Measurements from ENCODE around the gene NUDT14.

Gene NUDT14

GRCh38 chr14:105206873-105207272 lies 25.8 kb upstream of the NUDT14 start:
- Mint-ChIP-seq H3K36me3 (ENCODE audit: low read depth) (peaks cover 3% of the 10 kb centered on the region), H3K9me3 (no peaks in the 10 kb centered on the region), H3K27ac (no peak overlapping the region), H3K4me1 (ENCODE audit: low read depth) (peaks cover 2% of the 10 kb centered on the region), H3K4me3 (no peak overlapping the region), H3K27me3 (ENCODE audit: low read depth) (no peaks in the 10 kb centered on the region)

GRCh38 chr14:105205673-105206208 lies 24.6 kb upstream of the NUDT14 start:
- Mint-ChIP-seq H3K9me3 (no peaks in the 10 kb centered on the region), H3K4me3 (no peak overlapping the region), H3K4me1 (ENCODE audit: low read depth) (peaks cover 6% of the 10 kb centered on the region), H3K36me3 (ENCODE audit: low read depth) (peaks cover 3% of the 10 kb centered on the region), H3K27ac (no peak overlapping the region), H3K27me3 (ENCODE audit: low read depth) (no peaks in the 10 kb centered on the region)

GRCh38 chr14:105204931-105205672 lies 24.0 kb upstream of the NUDT14 start:
- Mint-ChIP-seq H3K36me3 (ENCODE audit: low read depth) (peaks cover under 1% of the 10 kb centered on the region), H3K27ac (no peak overlapping the region), H3K27me3 (ENCODE audit: low read depth) (no peaks in the 10 kb centered on the region)

GRCh38 chr14:105204206-105204930 lies 23.3 kb upstream of the NUDT14 start:
- H3K4me1 Mint-ChIP-seq (ENCODE audit: low read depth): peaks cover 6% of the 10 kb centered on the region
- no peak overlapping the region for H3K4me3 Mint-ChIP-seq
- H3K27ac Mint-ChIP-seq: no peak overlapping the region
- H3K9me3 Mint-ChIP-seq: no peaks in the 10 kb centered on the region
- no peaks in the 10 kb centered on the region for H3K36me3 Mint-ChIP-seq (ENCODE audit: low read depth)
- H3K27me3 Mint-ChIP-seq (ENCODE audit: low read depth): peaks cover 3% of the 10 kb centered on the region

More at GRCh38 chr14:105204931-105205672, 24.0 kb upstream of the NUDT14 start:
- Mint-ChIP-seq H3K4me3 (no peak overlapping the region), H3K9me3 (no peaks in the 10 kb centered on the region), H3K4me1 (ENCODE audit: low read depth) (peaks cover 6% of the 10 kb centered on the region)

GRCh38 chr14:105203701-105204100 lies 22.6 kb upstream of the NUDT14 start:
- H3K27ac Mint-ChIP-seq: no peak overlapping the region
- H3K27me3 Mint-ChIP-seq (ENCODE audit: low read depth): peaks cover 4% of the 10 kb centered on the region
- H3K4me3 Mint-ChIP-seq: no peak overlapping the region
- H3K4me1 Mint-ChIP-seq (ENCODE audit: low read depth): peaks cover 6% of the 10 kb centered on the region
- no peaks in the 10 kb centered on the region for H3K36me3 Mint-ChIP-seq (ENCODE audit: low read depth)
- H3K9me3 Mint-ChIP-seq: no peaks in the 10 kb centered on the region

GRCh38 chr14:105203057-105203531 lies 22.0 kb upstream of the NUDT14 start:
- no peaks in the 10 kb centered on the region for H3K9me3 Mint-ChIP-seq
- no peak overlapping the region for H3K4me3 Mint-ChIP-seq
- no peak overlapping the region for H3K27ac Mint-ChIP-seq
- H3K4me1 Mint-ChIP-seq (ENCODE audit: low read depth): peaks cover 6% of the 10 kb centered on the region
- no peaks in the 10 kb centered on the region for H3K36me3 Mint-ChIP-seq (ENCODE audit: low read depth)
- peaks cover 8% of the 10 kb centered on the region for H3K27me3 Mint-ChIP-seq (ENCODE audit: low read depth)

GRCh38 chr14:105201925-105202513 lies 20.9 kb upstream of the NUDT14 start:
- H3K27me3 Mint-ChIP-seq (ENCODE audit: low read depth): peaks cover 11% of the 10 kb centered on the region
- no peak overlapping the region for H3K4me3 Mint-ChIP-seq
- peak overlapping the region; percentile 36 for H3K27ac Mint-ChIP-seq
- peaks cover 6% of the 10 kb centered on the region for H3K4me1 Mint-ChIP-seq (ENCODE audit: low read depth)
- H3K36me3 Mint-ChIP-seq (ENCODE audit: low read depth): no peaks in the 10 kb centered on the region
- no peaks in the 10 kb centered on the region for H3K9me3 Mint-ChIP-seq

- Mint-ChIP-seq H3K27ac (peak overlapping the region; percentile 36), H3K4me3 (no peak overlapping the region), H3K27me3 (ENCODE audit: low read depth) (peaks cover 11% of the 10 kb centered on the region), H3K9me3 (no peaks in the 10 kb centered on the region), H3K36me3 (ENCODE audit: low read depth) (no peaks in the 10 kb centered on the region), H3K4me1 (ENCODE audit: low read depth) (peaks cover 6% of the 10 kb centered on the region)
Observed at GRCh38 chr14:105201156-105201924, 20.2 kb upstream of the NUDT14 start.

GRCh38 chr14:105200641-105201040 lies 19.5 kb upstream of the NUDT14 start:
- H3K27me3 Mint-ChIP-seq (ENCODE audit: low read depth): peaks cover 14% of the 10 kb centered on the region
- no peaks in the 10 kb centered on the region for H3K36me3 Mint-ChIP-seq (ENCODE audit: low read depth)
- no peak overlapping the region for H3K4me3 Mint-ChIP-seq
- peaks cover 6% of the 10 kb centered on the region for H3K4me1 Mint-ChIP-seq (ENCODE audit: low read depth)
- no peaks in the 10 kb centered on the region for H3K9me3 Mint-ChIP-seq
- H3K27ac Mint-ChIP-seq: no peak overlapping the region

- Mint-ChIP-seq H3K4me1 (ENCODE audit: low read depth) (peaks cover 7% of the 10 kb centered on the region), H3K27me3 (ENCODE audit: low read depth) (peaks cover 17% of the 10 kb centered on the region), H3K27ac (no peak overlapping the region), H3K9me3 (no peaks in the 10 kb centered on the region), H3K4me3 (no peak overlapping the region), H3K36me3 (ENCODE audit: low read depth) (no peaks in the 10 kb centered on the region)
Observed at GRCh38 chr14:105200074-105200473, 19.0 kb upstream of the NUDT14 start.

GRCh38 chr14:105199093-105199492 lies 18.0 kb upstream of the NUDT14 start:
- no peaks in the 10 kb centered on the region for H3K36me3 Mint-ChIP-seq (ENCODE audit: low read depth)
- peaks cover 24% of the 10 kb centered on the region for H3K27me3 Mint-ChIP-seq (ENCODE audit: low read depth)

GRCh38 chr14:105198588-105198987 lies 17.5 kb upstream of the NUDT14 start:
- Mint-ChIP-seq H3K4me1 (ENCODE audit: low read depth) (peaks cover 18% of the 10 kb centered on the region), H3K27me3 (ENCODE audit: low read depth) (peaks cover 24% of the 10 kb centered on the region), H3K27ac (no peak overlapping the region), H3K9me3 (no peaks in the 10 kb centered on the region), H3K36me3 (ENCODE audit: low read depth) (no peaks in the 10 kb centered on the region), H3K4me3 (no peak overlapping the region)

More at GRCh38 chr14:105199093-105199492, 18.0 kb upstream of the NUDT14 start:
- Mint-ChIP-seq H3K9me3 (no peaks in the 10 kb centered on the region), H3K27ac (no peak overlapping the region), H3K4me3 (no peak overlapping the region), H3K4me1 (ENCODE audit: low read depth) (peaks cover 14% of the 10 kb centered on the region)

GRCh38 chr14:105197211-105197641 lies 16.1 kb upstream of the NUDT14 start:
- Mint-ChIP-seq H3K27me3 (ENCODE audit: low read depth) (peaks cover 24% of the 10 kb centered on the region), H3K4me1 (ENCODE audit: low read depth) (peaks cover 20% of the 10 kb centered on the region), H3K36me3 (ENCODE audit: low read depth) (no peaks in the 10 kb centered on the region), H3K4me3 (no peak overlapping the region), H3K27ac (no peak overlapping the region), H3K9me3 (no peaks in the 10 kb centered on the region)

Measured in T-helper 1 cell treated with Interleukin-12 subunit alpha and Interleukin-12 subunit beta and Interleukin-4 antibody, amounts not matched to agents 30 μg/mL and 1 μg/mL, for 36 hours (primary cell).